T-helper 1 cell (primary cell): Measurements from ENCODE around the gene SLC25A26.
"Not testable (repeated sequence)": the region's sequence is repeated elsewhere in the genome, so short reads cannot be mapped to it uniquely, and the experiment has no call there.

ENCODE experiments used
- DNase-seq, 5 donors: peaks; one replicate each; pipeline ENCODE4 v3.0.0-alpha.2; 2012 to 2020

Gene SLC25A26

GRCh38 chr3:66270288-66270687 is 49.5 kb downstream of the SLC25A26 start:
- DNase-seq: no peak

GRCh38 chr3:66270701-66271100 is 49.9 kb downstream of the SLC25A26 start:
- DNase-seq: no peak

- DNase-seq: no peak
Observed at GRCh38 chr3:66271231-66271630, 50.4 kb downstream of the SLC25A26 start.

- DNase-seq: no peak
Observed at GRCh38 chr3:66272016-66272415, 51.2 kb downstream of the SLC25A26 start.

- DNase-seq: not testable (repeated sequence)
Observed at GRCh38 chr3:66274837-66275236, 54.0 kb downstream of the SLC25A26 start.

- DNase-seq: peak; percentile 21 to 70 (median 54)
Observed at GRCh38 chr3:66276705-66277274, 56.0 kb downstream of the SLC25A26 start.

- no peak for DNase-seq
Observed at GRCh38 chr3:66279168-66279567, 58.4 kb downstream of the SLC25A26 start.

GRCh38 chr3:66280304-66280703 is 59.5 kb downstream of the SLC25A26 start:
- DNase-seq: no peak

GRCh38 chr3:66291922-66292321 is 71.1 kb downstream of the SLC25A26 start:
- not testable (repeated sequence) for DNase-seq

GRCh38 chr3:66297260-66297873 is 76.6 kb downstream of the SLC25A26 start:
- no peak for DNase-seq

GRCh38 chr3:66297900-66298299 is 77.1 kb downstream of the SLC25A26 start:
- DNase-seq: peak in 1 of 5 donors; percentile 12

GRCh38 chr3:66298591-66298990 is 77.8 kb downstream of the SLC25A26 start:
- DNase-seq: peak in 1 of 5 donors; percentile 22

- not testable (repeated sequence) for DNase-seq
Observed at GRCh38 chr3:66299085-66299484, 78.3 kb downstream of the SLC25A26 start.

GRCh38 chr3:66299891-66300290 is 79.1 kb downstream of the SLC25A26 start:
- DNase-seq: no peak

- peak in 4 of 5 donors; percentile 27 to 92 (median 46) for DNase-seq
Observed at GRCh38 chr3:66302288-66302687, 81.5 kb downstream of the SLC25A26 start.

GRCh38 chr3:66303491-66303901 is 82.7 kb downstream of the SLC25A26 start:
- peak in 4 of 5 donors; percentile 33 to 75 (median 40) for DNase-seq

GRCh38 chr3:66304293-66304692 is 83.5 kb downstream of the SLC25A26 start:
- DNase-seq: peak in 1 of 5 donors; percentile 19

- not testable (repeated sequence) for DNase-seq
Observed at GRCh38 chr3:66306086-66306485, 85.3 kb downstream of the SLC25A26 start.

GRCh38 chr3:66306991-66307390 is 86.2 kb downstream of the SLC25A26 start:
- DNase-seq: peak in 1 of 5 donors; percentile 36

- DNase-seq: peak in 2 of 5 donors; percentile 2 to 10
Observed at GRCh38 chr3:66312039-66312438, 91.2 kb downstream of the SLC25A26 start.

GRCh38 chr3:66314455-66314854 is 93.7 kb downstream of the SLC25A26 start:
- DNase-seq: no peak

GRCh38 chr3:66317750-66318376 is 97.1 kb downstream of the SLC25A26 start:
- no peak for DNase-seq

- DNase-seq: no peak
Observed at GRCh38 chr3:66320390-66320789, 99.6 kb downstream of the SLC25A26 start.

GRCh38 chr3:66322436-66322835 is 101.6 kb downstream of the SLC25A26 start:
- no peak for DNase-seq
